GM11168 (cell line): ENCODE measurements around the gene SPINT3.

Experiments
- in situ Hi-C: fragments of 300-500 bp; cut with MboI; formaldehyde crosslinking; loops from one replicate; pipeline ENCODE4 v1.12.0; 2022; ENCODE audit warnings: low sequenced_read_pairs; ENCODE audit not compliant: unreplicated experiment

The SPINT3 gene, protein sequence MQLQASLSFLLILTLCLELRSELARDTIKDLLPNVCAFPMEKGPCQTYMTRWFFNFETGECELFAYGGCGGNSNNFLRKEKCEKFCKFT

DNA sequence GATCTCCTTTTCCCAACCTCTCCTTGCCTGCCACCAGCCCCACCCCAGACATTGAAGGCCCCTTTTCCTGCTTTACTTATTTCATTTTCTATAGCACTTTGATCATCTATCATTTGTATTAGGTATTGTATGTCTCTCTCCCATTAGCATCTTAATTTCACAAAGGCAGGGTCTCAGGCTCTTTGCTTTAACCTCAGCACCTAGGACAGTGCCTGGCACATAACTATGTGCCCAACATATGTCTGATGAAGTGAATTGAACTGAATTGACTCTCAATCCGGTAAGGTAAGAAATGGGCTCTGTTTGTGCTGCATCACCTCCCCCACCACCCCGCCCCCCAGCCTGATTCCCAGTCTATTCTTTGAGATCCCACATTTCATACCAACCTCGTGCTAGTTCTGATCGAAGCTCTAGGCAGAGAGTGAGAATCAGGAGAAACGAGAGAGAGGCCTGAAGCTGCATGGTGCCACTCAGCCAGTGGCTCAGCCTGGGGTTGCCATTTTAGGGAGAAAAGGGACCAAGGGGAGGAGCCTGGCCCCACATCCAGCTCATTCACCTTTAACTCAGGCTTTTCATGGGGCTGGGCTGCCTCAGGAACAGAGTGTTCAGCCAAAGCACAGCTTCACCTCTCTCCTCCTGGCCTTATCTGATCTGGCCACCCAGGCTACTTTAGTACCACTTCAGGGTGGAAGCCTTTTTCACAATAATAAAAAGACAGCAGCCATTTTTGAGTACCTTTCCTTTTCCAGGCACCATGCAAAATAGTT, at the start of gene SPINT3:
SPINT3 (minus strand) TSS at position 476 of the 767 bp plus-strand sequence; CDS start at position 462, 14 bp downstream.
- in situ Hi-C loops = no loop called here

DNA sequence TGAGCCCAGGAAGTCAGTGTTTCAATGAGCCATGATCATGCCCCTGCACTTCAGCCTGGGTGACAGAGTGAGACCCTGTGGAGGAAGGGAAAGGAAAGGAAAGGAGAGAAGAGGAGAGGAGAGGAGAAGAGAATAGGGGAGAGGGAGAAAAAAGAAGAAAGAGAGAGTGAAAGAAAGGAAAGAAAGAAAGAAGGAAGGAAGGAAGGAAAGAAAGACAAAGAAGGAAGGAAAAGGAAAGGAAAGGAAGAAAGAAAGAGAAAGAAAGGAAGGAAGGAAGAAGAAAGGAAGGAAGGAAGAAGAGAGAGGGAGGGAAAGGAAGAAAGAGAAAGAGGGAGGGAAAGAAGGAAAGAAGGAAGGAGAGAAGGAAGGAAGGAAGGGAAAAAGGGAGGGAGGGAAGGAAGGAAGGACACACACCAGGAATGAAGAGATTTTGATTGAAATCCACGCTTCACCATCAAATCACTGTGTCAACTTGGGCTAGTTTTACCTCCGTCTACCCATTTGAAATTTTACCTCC, 49.4 kb upstream of the SPINT3 start:
- in situ Hi-C loops = no loop called here

DNA sequence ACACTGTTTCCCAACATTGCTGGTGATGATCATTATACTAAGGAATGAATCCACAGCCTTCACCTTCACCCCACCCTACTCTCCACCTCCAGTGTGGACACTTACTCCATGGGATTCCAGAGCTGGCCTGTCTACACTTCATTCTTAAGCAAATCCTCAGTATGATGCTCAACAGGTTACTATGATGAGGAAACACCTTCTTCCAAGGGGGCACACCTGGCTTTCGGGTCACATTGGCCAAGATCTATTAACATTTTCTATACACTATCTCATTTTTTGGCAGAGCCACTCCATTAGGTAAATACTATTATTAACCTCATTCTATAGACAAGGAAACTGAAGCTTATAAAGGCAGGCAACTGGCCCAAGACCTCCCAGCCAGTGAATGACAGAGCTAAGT, 39.8 kb upstream of the SPINT3 start:
- in situ Hi-C loops = no loop called here

DNA sequence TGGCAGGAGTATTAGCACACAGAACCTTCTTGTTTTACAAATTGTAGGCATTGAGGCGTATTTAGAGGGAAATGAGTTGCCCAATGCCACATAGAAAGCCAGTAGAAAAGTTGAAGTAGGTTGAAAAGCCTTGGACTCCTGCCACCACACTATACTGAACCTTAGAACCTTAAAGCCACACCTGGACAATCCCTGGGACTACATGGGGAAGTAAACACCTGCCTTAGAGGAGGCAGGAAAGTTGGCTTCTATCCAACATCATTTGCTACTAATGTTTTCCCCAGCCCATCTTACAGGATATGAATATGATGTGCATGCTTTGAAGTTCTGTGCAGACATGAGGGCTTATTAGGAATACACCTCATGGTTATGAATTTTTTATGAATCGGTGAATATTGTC, 37.0 kb upstream of the SPINT3 start:
- in situ Hi-C loops = no loop called here

DNA sequence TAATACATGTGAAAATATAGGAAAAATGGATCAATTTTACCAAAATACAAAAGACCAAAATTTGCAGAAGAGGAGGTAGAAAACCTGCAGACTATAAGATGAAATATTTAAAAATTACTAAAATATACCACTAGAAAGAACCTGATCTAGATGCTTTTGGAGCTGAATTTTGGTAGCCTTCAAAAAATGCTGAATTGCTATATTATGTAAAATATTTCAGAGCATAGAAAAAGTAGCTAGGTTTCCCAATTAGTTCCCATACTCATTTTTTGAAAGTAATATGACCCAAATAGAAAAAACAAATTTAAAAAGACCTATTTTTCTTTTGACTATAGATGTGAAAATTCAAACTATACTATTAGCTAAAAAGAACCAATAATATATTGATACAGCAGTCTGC, 35.3 kb upstream of the SPINT3 start:
- in situ Hi-C loops = no loop called here

DNA sequence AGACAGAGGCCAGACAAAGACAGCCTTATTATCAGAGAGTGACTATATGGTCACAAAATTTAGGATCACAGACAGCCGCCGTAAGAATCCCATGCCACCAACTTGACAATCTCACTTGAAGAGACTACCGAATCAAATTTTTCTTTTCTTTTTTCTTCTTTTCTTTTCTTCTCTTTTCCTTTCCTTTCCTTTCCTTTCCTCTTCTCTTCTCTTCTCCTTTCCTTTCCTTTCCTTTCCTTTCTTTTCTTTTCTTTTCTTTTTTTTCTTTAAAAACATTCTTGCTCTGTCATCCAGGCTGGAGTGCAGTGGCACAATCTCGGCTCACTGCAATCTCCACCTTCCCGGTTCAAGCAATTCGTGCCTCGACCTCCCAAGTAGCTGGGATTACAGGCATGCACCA, 33.0 kb upstream of the SPINT3 start:
- in situ Hi-C loops = no loop called here

DNA sequence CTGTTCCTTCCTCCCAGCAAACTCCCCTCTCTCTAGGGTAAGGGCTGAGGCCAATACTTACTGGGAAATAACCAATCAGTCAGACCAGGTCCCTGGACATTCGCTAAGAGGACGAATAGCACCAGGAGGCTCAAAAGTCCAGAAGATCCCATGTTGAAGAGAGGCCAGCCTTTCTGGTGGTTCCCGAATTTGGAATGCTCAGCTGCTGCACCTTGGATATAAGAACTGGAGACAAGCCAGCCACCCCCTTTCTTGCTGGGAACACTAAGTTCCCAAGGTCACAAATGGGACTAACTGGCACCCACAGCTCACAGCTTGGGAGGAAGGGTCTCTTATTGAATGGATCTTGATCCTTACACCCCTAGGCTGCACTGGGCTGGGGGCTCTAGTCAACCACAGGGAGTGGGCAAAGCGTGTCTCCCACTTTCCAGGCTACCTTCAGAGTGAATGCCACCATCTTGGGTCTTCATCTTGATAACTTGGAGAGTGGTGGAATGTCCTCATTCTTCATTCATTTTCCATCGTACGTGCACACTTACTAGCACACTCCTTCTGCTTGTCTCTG, 31.9 kb upstream of the SPINT3 start, which contains the start of gene EPPIN:
EPPIN (minus strand) TSS at position 196 of the 565 bp plus-strand sequence; CDS start at position 152, 44 bp downstream.
- in situ Hi-C loops = no loop called here

DNA sequence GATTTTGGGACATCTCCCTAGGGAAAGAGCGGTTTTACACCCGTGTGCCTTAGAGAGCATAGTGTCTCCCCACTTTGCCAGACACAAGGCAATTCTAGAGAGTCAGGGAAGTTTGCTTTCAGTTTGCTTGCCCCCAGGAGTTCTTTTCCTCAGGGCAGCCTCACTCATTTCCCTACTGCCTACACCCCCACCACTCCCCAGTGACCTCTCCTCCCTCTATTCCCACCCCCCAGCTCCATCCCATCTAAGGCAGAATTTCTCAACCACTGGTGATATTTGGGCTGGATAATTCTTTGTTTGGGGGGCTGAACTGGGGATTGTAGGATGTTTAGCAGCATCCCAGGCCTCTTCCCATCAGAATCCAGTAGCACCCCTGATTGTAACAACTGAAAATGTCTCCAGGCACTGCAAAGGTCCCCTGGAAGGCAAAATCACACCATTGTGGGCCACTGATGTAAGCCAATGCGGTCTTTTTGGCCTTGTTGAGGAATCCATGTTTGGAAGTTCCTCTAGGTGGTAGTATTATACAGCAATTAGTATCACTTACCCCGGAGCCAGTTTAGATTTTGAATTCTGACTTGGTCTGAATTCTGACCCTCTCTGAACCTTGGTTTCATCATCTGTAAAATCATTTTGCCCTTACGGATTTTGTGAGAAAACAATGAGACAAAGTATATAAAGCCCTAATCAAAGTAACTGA, 30.5 kb upstream of the SPINT3 start:
- in situ Hi-C loops = no loop called here

DNA sequence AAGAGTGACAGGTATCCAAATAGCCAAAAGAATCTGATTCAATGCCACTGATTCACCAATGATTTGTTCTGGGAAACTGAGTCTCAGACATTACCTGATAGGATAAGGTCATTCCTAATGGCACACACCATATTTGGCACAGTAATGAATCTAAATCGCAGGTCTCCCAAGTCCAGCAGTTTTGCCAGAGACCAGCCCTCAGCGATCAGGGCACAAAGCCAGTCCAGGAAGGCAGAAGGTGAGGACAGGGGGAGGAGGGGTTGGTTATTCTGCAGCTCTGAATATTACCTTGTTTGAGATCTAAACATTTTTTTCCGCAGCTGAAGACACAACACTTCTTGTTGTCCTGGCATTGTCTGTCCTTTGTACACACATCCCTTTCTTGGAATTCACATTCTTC, 29.9 kb upstream of the SPINT3 start:
- in situ Hi-C loops = no loop called here

DNA sequence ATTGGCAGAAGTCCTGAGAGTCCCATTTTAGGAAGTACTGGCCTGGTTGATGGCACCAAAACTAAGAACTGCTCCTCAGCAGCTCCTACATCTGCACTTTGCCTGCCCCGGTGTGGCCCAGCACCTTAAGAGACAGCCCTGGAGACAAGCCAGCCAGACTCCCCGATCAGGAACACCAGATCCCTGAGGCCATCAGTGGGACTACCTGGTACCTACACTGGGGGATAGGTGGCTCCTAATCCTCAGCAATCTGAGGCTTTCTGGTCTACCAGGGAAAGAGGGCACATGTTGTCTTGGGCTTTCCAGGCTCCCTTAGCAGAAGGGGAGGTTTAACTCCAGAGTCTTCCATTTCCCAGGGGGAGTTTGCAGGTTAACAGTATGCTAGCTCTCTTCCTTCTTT, 24.0 kb upstream of the SPINT3 start, which contains the start of gene WFDC6:
WFDC6 (minus strand) TSS at position 101 of the 400 bp plus-strand sequence; CDS start at position 26, 75 bp downstream.
- in situ Hi-C loops = no loop called here

DNA sequence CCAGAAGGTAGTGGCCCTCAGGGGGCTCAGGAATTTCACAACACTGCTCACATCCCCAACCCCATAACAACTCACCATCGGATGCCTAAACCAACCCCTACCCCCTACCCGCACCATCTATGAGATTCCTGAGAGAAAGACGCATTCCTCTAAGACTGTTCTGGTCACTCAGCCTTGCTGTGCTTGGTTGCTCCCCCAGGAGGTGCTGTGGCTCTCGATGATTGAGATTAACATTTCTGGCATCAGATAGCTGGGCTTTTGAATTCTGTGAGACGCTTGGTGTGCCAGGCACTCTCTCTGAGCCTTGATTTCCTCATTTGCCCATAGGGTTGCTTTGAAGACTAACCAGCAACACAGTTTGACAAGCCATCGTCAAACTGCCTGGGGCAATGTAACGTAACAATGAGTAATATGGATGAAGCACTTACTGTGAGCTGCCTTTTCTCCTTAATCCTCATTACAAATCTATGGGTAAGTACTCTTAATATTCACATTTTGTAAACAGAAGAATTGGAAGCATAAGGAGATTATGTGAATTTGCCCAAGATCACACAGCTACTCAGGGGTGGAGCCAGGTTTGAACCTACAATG, 22.9 kb upstream of the SPINT3 start:
- in situ Hi-C loops = no loop called here

DNA sequence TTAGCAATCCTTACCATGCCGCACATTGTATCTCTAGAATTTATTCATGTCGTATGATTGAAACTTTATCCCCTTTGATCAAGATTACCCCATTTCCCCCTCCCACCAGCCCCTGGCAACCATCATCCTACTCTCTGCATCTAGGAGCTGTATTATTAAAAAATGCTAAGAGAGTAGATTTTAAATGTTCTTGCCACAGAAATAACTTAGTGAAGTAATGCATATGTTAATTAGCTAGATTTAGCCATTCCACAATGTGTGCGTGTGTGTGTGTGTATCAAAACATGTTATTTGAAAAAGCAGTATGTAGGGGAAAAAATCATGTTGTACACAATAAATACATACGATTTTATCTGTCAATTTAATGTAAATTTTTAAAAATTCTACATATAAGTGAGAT, 11.9 kb upstream of the SPINT3 start:
- in situ Hi-C loops = no loop called here

DNA sequence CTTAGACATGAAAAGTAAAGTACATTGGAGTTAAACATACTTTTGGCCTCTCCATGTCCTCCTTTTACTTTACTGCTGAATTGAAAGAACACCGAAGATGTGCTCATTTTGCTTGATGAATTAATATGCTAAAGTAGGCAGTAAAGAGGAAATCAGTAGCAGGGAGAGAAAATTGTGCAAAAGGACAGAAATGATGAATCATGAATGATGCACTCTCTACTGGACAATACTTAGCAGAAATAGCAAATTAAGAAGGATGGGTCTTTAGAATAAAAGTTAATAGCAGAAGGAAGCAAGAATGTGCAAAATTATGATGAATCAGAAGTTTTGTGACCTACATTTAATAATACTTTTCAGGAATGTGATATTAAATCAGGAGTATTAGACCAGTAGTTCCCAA, 8.4 kb upstream of the SPINT3 start:
- in situ Hi-C loops = no loop called here

DNA sequence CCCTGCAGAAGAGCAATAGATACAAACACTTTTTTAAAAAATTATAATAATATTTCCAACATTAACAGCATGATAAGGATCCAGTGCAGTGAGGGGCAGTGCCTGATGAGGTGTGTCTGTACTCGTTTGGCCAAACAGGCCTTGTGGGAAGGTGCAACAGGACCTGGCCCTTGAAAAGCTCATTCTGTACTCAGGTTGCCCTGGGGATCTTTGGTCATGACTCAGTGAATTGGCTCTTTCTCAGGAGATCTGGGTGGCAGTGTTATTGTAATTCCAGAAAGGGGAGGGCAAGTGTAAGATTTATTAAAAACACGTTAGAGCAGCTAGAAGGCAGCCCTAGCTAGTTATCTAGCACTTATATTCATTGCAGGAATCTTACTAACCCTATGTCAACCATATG, 2.9 kb upstream of the SPINT3 start:
- in situ Hi-C loops = no loop called here

DNA sequence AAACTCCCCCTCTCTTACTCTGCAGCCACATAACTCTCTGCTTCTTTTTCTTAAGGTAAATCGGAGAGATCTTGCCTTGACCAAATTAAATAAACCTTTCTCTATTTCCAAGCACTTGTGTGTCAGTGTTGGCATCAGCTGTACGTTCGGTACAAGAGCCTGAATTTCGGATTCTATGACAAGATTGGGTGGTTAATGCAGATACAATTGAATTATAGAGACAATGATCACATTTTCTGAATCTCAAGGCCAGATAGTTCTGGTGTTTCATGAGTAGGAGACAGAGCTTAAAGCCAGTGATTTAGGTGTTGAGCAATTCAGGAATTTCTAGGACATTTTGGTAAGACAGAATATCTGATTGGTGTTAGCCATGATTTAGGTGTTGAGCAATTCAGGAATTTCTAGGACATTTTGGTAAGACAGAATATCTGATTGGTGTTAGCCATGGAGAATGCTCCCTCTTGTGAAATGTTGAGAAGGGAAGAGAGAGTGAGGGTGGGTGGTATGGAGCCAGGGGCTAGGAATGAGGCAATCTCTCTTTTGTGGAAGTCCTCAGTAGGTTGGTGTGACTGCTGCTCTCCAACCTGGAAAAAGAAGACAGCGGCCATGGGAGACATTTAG, 5.1 kb downstream of the SPINT3 start:
- in situ Hi-C loops = no loop called here

DNA sequence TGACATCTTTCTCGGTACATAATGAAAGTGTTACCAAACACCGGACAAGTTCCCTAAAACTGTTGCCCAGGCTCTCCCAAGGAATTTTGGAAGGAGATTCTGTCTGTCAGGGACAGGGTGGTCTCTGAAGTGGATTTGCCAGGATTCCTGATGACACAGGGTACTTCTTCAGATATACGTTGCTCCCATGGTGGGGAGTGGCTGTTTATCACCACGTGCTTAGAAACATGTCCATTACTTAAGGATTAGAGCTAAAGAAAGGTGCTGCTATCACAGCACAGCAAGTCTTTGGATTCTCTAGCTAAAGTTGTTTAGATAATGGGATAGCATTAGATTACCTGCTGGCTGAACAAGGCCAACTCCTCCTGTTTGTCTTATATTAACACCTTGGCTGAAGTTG, 6.3 kb downstream of the SPINT3 start:
- in situ Hi-C loops = no loop called here

DNA sequence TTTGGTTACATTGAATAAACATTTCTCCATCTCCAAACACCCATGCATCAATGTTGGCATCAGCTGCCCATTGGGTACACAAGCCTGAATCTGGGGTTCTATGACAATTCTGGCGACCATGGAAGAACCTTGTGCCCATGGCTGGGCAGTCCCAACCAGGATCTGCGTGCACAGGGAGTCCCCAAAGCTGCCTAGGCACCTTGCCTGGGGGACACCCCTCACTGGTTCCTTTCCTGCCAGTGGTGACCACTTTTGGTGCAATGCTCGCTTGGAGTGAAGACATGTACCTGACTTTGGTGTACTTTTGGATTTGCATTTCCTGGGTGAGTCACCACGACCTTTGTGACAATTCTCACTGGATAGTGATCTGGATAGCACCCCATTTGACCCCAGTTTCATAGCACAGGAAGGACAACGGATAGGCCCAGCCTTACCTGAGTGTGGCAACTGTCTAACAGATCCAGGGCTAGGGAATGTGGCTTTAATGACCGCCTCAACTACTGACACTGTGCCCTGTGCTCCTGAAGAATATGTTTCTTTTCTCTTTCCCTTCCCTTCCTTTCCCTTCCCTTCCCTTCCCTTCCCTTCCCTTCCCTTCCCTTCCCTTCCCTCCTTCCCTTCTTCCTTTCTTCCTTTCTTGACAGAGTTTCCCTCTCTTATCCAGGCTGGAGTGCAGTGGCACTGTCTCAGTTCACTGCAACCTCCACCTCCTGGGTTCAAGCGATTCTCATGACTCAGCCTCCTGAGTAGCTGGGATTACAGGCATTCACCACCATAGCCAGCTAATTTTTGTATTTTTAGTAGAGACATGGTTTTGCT, 7.1 kb downstream of the SPINT3 start:
- in situ Hi-C loops = no loop called here

DNA sequence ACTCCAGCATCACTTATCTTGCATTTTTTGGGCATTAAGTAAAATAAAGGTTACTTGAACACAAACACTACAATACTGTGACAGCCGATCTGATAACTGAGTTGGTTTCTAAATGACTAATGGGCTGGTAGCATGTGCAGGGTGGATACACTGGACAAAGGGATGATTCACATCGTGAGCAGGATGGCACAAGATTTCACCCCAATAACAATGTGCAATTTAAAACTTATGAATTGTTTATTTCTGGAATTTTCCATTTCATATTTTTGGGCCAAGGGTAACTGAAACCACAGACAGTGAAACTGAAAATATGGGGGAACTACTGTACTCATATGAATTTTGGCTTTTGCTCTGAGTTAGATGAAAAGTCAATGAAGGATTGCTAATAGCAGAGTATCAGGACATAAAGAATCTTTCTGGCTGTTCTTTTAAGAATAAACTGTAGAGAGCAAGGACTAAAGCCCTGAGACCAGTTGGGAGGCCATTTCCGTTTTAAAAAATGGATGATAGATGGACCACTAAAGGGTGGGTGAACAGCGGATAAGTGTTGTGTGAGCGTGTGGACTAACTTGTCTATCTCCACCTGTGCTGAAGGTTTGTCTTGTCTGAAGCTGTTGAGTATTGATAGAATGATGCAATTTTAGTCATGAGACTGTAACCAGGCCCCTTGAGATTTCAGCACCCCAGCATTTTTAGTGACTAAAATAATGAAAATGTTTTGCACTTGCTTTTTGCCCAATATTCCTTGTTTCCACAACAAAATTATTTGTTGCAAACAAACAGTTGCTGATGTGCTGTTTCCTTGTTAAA, 8.2 kb downstream of the SPINT3 start:
- in situ Hi-C loops = no loop called here
